ENCODE measurements around the gene DGKQ. TPM values are rescaled to one million over a fixed set of nuclear protein-coding genes. Genes with fewer than 3 reads are reported as not detected.

DGKQ gene
- total and polyA plus RNA-seq, 2 of the 8 experiments (the other 6 are each of a cell fraction or from before 2014, with no cell fraction given) = 7.3 to 9.7 TPM

GRCh38 chr4:930827-931193, 42.6 kb downstream of the DGKQ start:
- H2AK5ac ChIP-seq (ENCODE audit: low read depth, low read length) = no peak overlapping the region

More at GRCh38 chr4:930827-931193, 42.6 kb downstream of the DGKQ start:
- no peak overlapping the region for H3K23ac ChIP-seq (ENCODE audit: insufficient read length)
- no peak overlapping the region for H3K4ac ChIP-seq (replicated peaks; ENCODE audit: insufficient read length, low read depth, low read length)
- H2BK5ac ChIP-seq (ENCODE audit: low read depth, low read length) = no peak overlapping the region
- no peak for TF ChIP-seq SUZ12 (IDR thresholded peaks at IDR 0.05; ENCODE audit: low read length)
- TF ChIP-seq RFX5 (IDR thresholded peaks at IDR 0.05; ENCODE audit: borderline replicate concordance, low read depth, low read length) = no peak
- no peak for TF ChIP-seq CTCF (IDR thresholded peaks at IDR 0.05; ENCODE audit: control extremely low read depth in 1 of 3, insufficient read depth in 1 of 3, low read depth in 1 of 3, low read length in 3 of 3)
- H3K18ac ChIP-seq (ENCODE audit: extremely low read depth, low read length) = no peak overlapping the region
- peak overlapping the region; percentile 61 to 95 for H3K4me2 ChIP-seq (ENCODE audit: insufficient read depth in 1 of 2, low read depth in 2 of 2, low read length in 2 of 2)
- no peak overlapping the region; the same call in 1 of the 2 replicates for H4K8ac ChIP-seq (ENCODE audit: extremely low read depth, insufficient read depth, low read length)
- FAIRE-seq = no peak
- POLR2A ChIA-PET (ENCODE audit: partially characterized antibody) = no interaction called here
- H3K27me3 ChIP-seq (replicated peaks in 1 of 4; ENCODE audit: control insufficient read depth in 3 of 4, extremely low read depth in 1 of 4, insufficient read depth in 3 of 4, low read length in 3 of 4) = no peaks in the 10 kb centered on the region
- peaks cover 19 to 46% of the 10 kb centered on the region in 2 experiments for H3K79me2 ChIP-seq (ENCODE audit: control insufficient read depth in 1 of 2, insufficient read depth in 2 of 2, low read length in 2 of 2)
- peaks cover 0 to 8% (median 4%) of the 10 kb centered on the region in 4 experiments; a peak in 4 of 7 replicates for H3K4me1 ChIP-seq (replicated peaks in 1 of 4; ENCODE audit: control insufficient read depth in 3 of 4, insufficient read depth in 4 of 4, low read length in 3 of 4)
- H3K9ac ChIP-seq (replicated peaks in 1 of 4; ENCODE audit: extremely low read depth in 1 of 4, low read depth in 3 of 4, low read length in 3 of 4) = peak overlapping the region in 2 of 4 experiments; percentile 23 to 77; a peak in 2 of 7 replicates
- H3K36me3 ChIP-seq (ENCODE audit: control insufficient read depth in 2 of 4, insufficient read depth in 4 of 4, low read length in 3 of 4) = no peaks in the 10 kb centered on the region
- no peak overlapping the region for H2BK120ac ChIP-seq (replicated peaks; ENCODE audit: low read depth, low read length)
- H4K5ac ChIP-seq (ENCODE audit: insufficient read length, low read depth, low read length) = no peak overlapping the region
- H3K27ac ChIP-seq (ENCODE audit: low read depth, low read length) = no peak overlapping the region
- no peak overlapping the region for H3K14ac ChIP-seq (ENCODE audit: insufficient read length)
- no peak for DNase-seq (ENCODE audit: low read depth in 1 of 2, low spot score in 2 of 2)
- no peak overlapping the region for H3K56ac ChIP-seq (replicated peaks; ENCODE audit: insufficient read length, low read depth, low read length)
- H2BK12ac ChIP-seq (ENCODE audit: low read depth, low read length) = no peak overlapping the region
- H4K20me1 ChIP-seq (replicated peaks in 1 of 2; ENCODE audit: control insufficient read depth in 1 of 2, insufficient read depth in 2 of 2, low read length in 2 of 2) = peaks cover 7 to 13% of the 10 kb centered on the region in 2 experiments
- peaks cover 14% of the 10 kb centered on the region; the same call in 1 of the 2 replicates for H3K23me2 ChIP-seq (ENCODE audit: low read depth, low read length)
- H3K79me1 ChIP-seq (ENCODE audit: low read depth, low read length) = peaks cover 18% of the 10 kb centered on the region
- no peak overlapping the region for H4K91ac ChIP-seq (replicated peaks; ENCODE audit: insufficient read length, low read length)
- H3K9me3 ChIP-seq (ENCODE audit: insufficient read depth in 2 of 2, low read depth in 1 of 2, low read length in 1 of 2) = no peaks in the 10 kb centered on the region
- no peak overlapping the region for H2AFZ ChIP-seq (ENCODE audit: low read length)
- H2BK20ac ChIP-seq (ENCODE audit: low read length) = no peak overlapping the region
- CTCF ChIA-PET (ENCODE audit: partially characterized antibody) = interaction anchor here (1.7 kb wide), 1 partner anchor 56 kb away, joined by 3 read pairs; the partner anchor contains the start of gene IDUA
- peak overlapping the region; percentile 86 to 96 (median 90); a peak in 5 of 8 replicates for H3K4me3 ChIP-seq (ENCODE audit: extremely low read depth in 1 of 4, insufficient read depth in 2 of 4, low read depth in 3 of 4, low read length in 4 of 4)
- no peak overlapping the region for H2BK15ac ChIP-seq (ENCODE audit: low read length)
- WGBS, 2 experiments (ENCODE audit: extremely low coverage in 1 of 2, insufficient coverage in 1 of 2, insufficient read length in 1 of 2, insufficient replicate concordance in 2 of 2, low coverage in 1 of 2, low lambda C conversion rate in 2 of 2, missing lambda C conversion rate in 1 of 2) = 82% methylated on average over 7 of the region's 7 CpGs; no CpG with 5 or more reads in 1 of the 2 experiments

Measured in H1 (cell line).